NCI-H1092 (cell line): Measurements from ENCODE around the gene CDK19.
"Not testable (repeated sequence)": the region's sequence is repeated elsewhere in the genome, so short reads cannot be mapped to it uniquely, and the experiment has no call there.

ENCODE experiments used
- DNase-seq: peaks from one replicate; lab custom pipeline; 2025; lab: John Stamatoyannopoulos, UW

The CDK19 gene

GRCh38 chr6:110756817-110757216 is 58.5 kb downstream of the CDK19 start:
- DNase-seq: no peak

- DNase-seq: no peak
Observed at GRCh38 chr6:110755411-110755834, 59.8 kb downstream of the CDK19 start.

GRCh38 chr6:110753936-110754668 is 61.2 kb downstream of the CDK19 start:
- DNase-seq: not testable (repeated sequence)

- no peak for DNase-seq
Observed at GRCh38 chr6:110748453-110748852, 66.8 kb downstream of the CDK19 start.

- DNase-seq: no peak
Observed at GRCh38 chr6:110746680-110747079, 68.6 kb downstream of the CDK19 start.

- DNase-seq: no peak
Observed at GRCh38 chr6:110744991-110745390, 70.3 kb downstream of the CDK19 start.

- DNase-seq: not testable (repeated sequence)
Observed at GRCh38 chr6:110742552-110742951, 72.7 kb downstream of the CDK19 start.

- no peak for DNase-seq
Observed at GRCh38 chr6:110741517-110741916, 73.8 kb downstream of the CDK19 start.

- no peak for DNase-seq
Observed at GRCh38 chr6:110738899-110739365, 76.3 kb downstream of the CDK19 start.

GRCh38 chr6:110735666-110736065 is 79.6 kb downstream of the CDK19 start:
- DNase-seq: no peak

- DNase-seq: no peak
Observed at GRCh38 chr6:110731898-110732297, 83.4 kb downstream of the CDK19 start.

- DNase-seq: no peak
Observed at GRCh38 chr6:110731196-110731595, 84.1 kb downstream of the CDK19 start.

GRCh38 chr6:110728501-110728900 is 86.8 kb downstream of the CDK19 start:
- no peak for DNase-seq

- DNase-seq: no peak
Observed at GRCh38 chr6:110723017-110723416, 92.3 kb downstream of the CDK19 start.

- no peak for DNase-seq
Observed at GRCh38 chr6:110720066-110720465, 95.2 kb downstream of the CDK19 start.

GRCh38 chr6:110719601-110720000 is 95.7 kb downstream of the CDK19 start:
- not testable (repeated sequence) for DNase-seq

- no peak for DNase-seq
Observed at GRCh38 chr6:110714143-110714542, 101.1 kb downstream of the CDK19 start.

GRCh38 chr6:110712238-110712637 is 103.0 kb downstream of the CDK19 start:
- DNase-seq: no peak

- no peak for DNase-seq
Observed at GRCh38 chr6:110710115-110710514, 105.2 kb downstream of the CDK19 start.

GRCh38 chr6:110708295-110708950 is 106.8 kb downstream of the CDK19 start:
- DNase-seq: no peak

GRCh38 chr6:110705543-110705942 is 109.7 kb downstream of the CDK19 start:
- no peak for DNase-seq

- no peak for DNase-seq
Observed at GRCh38 chr6:110703906-110704594, 111.2 kb downstream of the CDK19 start.
